Measurements from ENCODE around the gene SLC4A8. TPM values are rescaled to one million over a fixed set of nuclear protein-coding genes. Genes with fewer than 3 reads are reported as not detected.
"Not testable (repeated sequence)": the region's sequence is repeated elsewhere in the genome, so short reads cannot be mapped to it uniquely, and the experiment has no call there.

Gene SLC4A8
- total RNA-seq, 1 donor from 2014 or later: 1.0 TPM

- no peak overlapping the region for H3K4me3 ChIP-seq (ENCODE audit: low read depth, low read length)
- H3K27me3 ChIP-seq (ENCODE audit: control insufficient read depth, insufficient read depth, low read length): no peaks in the 10 kb centered on the region
- no peak for DNase-seq (ENCODE audit: low read depth)
- TF ChIP-seq, protein P1, sequence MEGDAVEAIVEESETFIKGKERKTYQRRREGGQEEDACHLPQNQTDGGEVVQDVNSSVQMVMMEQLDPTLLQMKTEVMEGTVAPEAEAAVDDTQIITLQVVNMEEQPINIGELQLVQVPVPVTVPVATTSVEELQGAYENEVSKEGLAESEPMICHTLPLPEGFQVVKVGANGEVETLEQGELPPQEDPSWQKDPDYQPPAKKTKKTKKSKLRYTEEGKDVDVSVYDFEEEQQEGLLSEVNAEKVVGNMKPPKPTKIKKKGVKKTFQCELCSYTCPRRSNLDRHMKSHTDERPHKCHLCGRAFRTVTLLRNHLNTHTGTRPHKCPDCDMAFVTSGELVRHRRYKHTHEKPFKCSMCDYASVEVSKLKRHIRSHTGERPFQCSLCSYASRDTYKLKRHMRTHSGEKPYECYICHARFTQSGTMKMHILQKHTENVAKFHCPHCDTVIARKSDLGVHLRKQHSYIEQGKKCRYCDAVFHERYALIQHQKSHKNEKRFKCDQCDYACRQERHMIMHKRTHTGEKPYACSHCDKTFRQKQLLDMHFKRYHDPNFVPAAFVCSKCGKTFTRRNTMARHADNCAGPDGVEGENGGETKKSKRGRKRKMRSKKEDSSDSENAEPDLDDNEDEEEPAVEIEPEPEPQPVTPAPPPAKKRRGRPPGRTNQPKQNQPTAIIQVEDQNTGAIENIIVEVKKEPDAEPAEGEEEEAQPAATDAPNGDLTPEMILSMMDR (IDR thresholded peaks at IDR 0.05; ENCODE audit: insufficient read depth, low read length, poor library complexity, severe bottlenecking): no peak
- no peaks in the 10 kb centered on the region for H3K36me3 ChIP-seq (ENCODE audit: control insufficient read depth, insufficient read depth, low read length)
Observed at GRCh38 chr12:51449580-51450246, 25.1 kb downstream of the SLC4A8 start.

DNA sequence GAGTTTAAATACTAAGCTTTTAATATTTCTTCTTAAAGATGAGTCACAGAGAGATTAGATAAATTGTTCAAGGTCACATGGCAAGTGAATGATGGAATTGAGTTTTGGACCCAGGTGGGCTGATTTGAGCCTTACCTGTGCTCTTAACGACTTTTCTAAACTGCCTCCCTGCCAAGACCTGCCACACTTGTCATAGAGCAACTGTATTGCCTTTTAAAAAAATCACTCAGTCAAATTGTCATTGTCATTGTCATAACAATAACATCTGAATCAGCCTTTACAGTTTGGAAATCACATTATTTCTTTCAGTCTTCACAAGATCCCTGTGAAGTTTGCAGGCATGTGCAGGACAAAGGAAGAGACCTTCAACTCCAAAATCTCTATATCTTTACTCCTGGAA is 25.7 kb downstream of the SLC4A8 start:
- TF ChIP-seq, protein P1 (IDR thresholded peaks at IDR 0.05; ENCODE audit: insufficient read depth, low read length, poor library complexity, severe bottlenecking): no peak
- Histone ChIP-seq H3K4me3 (ENCODE audit: low read depth, low read length) (no peak overlapping the region), H3K36me3 (ENCODE audit: control insufficient read depth, insufficient read depth, low read length) (no peaks in the 10 kb centered on the region), H3K27me3 (ENCODE audit: control insufficient read depth, insufficient read depth, low read length) (no peaks in the 10 kb centered on the region)
- DNase-seq (ENCODE audit: low read depth): no peak

DNA sequence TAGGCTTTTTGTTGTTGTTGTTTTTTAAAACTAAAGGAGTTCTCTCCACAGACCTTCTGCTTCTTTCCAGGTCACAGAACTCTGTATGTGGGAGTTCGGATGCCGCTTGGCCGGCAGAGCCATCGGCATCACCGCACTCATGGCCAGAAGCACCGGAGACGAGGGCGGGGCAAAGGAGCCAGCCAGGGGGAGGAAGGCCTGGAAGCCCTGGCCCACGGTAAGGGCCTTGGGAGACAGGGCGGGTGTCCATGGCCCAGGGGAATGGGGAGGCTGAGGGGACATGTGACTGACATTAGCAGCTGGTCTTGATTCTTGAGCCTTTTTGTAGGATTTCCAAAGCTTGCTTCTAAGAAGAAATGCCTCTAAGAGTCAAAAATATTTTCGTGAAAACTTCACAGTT is 26.2 kb downstream of the SLC4A8 start:
- Histone ChIP-seq H3K27me3 (ENCODE audit: control insufficient read depth, insufficient read depth, low read length) (no peaks in the 10 kb centered on the region), H3K36me3 (ENCODE audit: control insufficient read depth, insufficient read depth, low read length) (no peaks in the 10 kb centered on the region), H3K4me3 (ENCODE audit: low read depth, low read length) (no peak overlapping the region)
- DNase-seq (ENCODE audit: low read depth): no peak
- TF ChIP-seq, protein P1 (IDR thresholded peaks at IDR 0.05; ENCODE audit: insufficient read depth, low read length, poor library complexity, severe bottlenecking): no peak

DNA sequence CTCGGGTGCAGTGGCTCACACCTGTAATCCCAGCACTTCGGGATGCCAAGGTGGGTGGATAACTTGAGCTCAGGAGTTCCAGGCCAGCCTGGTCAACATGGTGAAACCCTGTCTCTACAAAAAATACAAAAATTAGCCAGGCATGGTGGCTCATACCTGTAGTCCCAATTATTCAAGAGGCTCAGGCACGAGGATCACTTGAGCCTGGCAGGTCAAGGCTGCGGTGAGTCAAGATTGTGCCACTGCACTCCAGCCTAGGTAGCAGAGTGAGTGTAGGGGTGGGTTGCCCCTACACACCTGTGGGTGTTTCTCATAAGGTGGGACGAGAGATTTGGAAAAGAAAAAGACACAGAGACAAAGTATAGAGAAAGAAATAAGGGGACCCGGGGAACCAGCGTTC is 29.4 kb downstream of the SLC4A8 start:
- DNase-seq (ENCODE audit: low read depth); H3K27me3 ChIP-seq (ENCODE audit: control insufficient read depth, insufficient read depth, low read length); H3K36me3 ChIP-seq (ENCODE audit: control insufficient read depth, insufficient read depth, low read length); H3K4me3 ChIP-seq (ENCODE audit: low read depth, low read length): not testable (repeated sequence)

DNA sequence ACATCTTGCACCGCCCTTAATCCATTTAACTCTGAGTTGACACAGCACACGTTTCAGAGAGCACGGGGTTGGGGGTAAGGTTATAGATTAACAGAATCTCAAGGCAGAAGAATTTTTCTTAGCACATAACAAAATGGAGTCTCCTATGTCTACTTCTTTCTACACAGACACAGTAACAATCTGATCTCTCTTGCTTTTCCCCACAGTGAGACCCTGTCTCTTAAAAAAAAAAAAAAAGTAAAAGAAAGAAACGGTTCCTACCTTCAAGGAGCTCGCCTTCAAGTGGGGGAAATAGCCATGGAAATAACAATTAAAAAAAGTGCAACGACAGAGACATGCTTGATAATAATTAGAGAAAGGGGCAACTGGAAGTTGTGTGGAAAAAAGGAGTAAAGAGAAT is 30.4 kb downstream of the SLC4A8 start:
- not testable (repeated sequence) for H3K36me3 ChIP-seq (ENCODE audit: control insufficient read depth, insufficient read depth, low read length); DNase-seq (ENCODE audit: low read depth); H3K4me3 ChIP-seq (ENCODE audit: low read depth, low read length); H3K27me3 ChIP-seq (ENCODE audit: control insufficient read depth, insufficient read depth, low read length)

- TF ChIP-seq, protein P1 (IDR thresholded peaks at IDR 0.05; ENCODE audit: insufficient read depth, low read length, poor library complexity, severe bottlenecking): no peak
- Histone ChIP-seq H3K4me3 (ENCODE audit: low read depth, low read length) (no peak overlapping the region), H3K36me3 (ENCODE audit: control insufficient read depth, insufficient read depth, low read length) (no peaks in the 10 kb centered on the region), H3K27me3 (ENCODE audit: control insufficient read depth, insufficient read depth, low read length) (no peaks in the 10 kb centered on the region)
- no peak for DNase-seq (ENCODE audit: low read depth)
Observed at GRCh38 chr12:51458635-51459034, 34.0 kb downstream of the SLC4A8 start.

DNA sequence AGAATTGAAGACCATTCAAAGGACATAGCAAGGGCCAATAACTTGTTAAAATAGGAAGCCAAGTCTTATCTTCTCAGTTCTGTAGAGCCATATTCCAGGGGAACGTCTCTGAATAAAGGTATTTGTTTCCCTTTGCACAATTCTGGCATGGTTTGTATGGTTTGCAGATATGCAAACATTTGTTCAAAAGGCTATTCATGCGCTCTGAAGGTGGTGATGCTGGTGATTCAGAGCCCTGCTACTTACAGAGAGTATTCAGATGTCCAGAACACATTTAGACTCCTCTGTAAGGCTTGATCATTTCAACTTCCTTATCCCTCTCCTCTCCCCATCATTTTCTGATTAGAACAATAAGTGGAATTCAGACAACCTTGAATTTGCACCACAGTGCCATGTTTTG is 35.9 kb downstream of the SLC4A8 start:
- no peak overlapping the region for H3K4me3 ChIP-seq (ENCODE audit: low read depth, low read length)
- DNase-seq (ENCODE audit: low read depth): no peak
- TF ChIP-seq, protein P1 (IDR thresholded peaks at IDR 0.05; ENCODE audit: insufficient read depth, low read length, poor library complexity, severe bottlenecking): no peak

More for the DNA sequence above, 35.9 kb downstream of the SLC4A8 start:
- Histone ChIP-seq H3K36me3 (ENCODE audit: control insufficient read depth, insufficient read depth, low read length) (no peaks in the 10 kb centered on the region), H3K27me3 (ENCODE audit: control insufficient read depth, insufficient read depth, low read length) (no peaks in the 10 kb centered on the region)
